HG03460 (cell line): Measurements from ENCODE around the gene PADI4.
"Not testable (repeated sequence)": the region's sequence is repeated elsewhere in the genome, so short reads cannot be mapped to it uniquely, and the experiment has no call there.

Experiments
- ATAC-seq: cut with Tn5 transposase; IDR thresholded peaks from one replicate; pipeline ENCODE4 v1.9.1; 2021; ENCODE audit not compliant: unreplicated experiment

PADI4 gene

DNA sequence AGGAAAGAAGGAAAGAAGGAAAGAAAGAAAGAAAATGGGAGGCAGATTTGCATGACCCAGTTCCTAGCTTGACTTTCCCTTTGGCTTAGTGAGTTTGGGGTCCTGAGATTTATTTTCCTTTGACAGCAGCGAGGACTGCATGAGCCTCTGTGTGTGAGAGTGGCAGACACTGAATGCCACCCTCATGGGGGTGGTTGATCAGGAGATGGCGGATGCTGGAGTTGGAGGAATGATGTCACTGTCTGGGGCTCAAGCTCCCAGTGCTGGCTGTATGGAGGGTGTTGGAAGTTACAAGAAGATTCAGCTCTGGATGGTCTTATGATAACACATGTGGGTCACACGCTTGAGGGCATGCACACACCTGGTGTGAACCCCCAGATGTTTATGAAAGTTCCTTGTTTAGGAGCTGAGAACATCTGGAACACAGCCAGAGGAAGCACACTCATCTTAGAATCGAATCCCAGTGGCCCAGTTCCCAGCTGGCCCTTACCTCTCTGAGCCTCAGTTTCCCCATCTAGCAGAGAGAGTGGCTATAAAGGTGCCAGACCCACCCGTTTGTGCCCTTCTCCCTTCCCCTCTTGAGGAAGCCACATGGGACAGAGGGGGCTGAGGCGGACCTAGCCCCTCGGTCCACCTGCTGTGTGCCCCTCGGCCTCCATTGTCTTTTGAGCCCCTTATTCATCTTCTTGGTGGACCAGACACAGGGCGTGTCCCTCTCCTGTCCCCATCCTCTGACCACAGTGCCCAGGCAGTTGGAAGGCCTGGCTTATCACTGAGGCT, 5.7 kb downstream of the PADI4 start:
- ATAC-seq = no peak

DNA sequence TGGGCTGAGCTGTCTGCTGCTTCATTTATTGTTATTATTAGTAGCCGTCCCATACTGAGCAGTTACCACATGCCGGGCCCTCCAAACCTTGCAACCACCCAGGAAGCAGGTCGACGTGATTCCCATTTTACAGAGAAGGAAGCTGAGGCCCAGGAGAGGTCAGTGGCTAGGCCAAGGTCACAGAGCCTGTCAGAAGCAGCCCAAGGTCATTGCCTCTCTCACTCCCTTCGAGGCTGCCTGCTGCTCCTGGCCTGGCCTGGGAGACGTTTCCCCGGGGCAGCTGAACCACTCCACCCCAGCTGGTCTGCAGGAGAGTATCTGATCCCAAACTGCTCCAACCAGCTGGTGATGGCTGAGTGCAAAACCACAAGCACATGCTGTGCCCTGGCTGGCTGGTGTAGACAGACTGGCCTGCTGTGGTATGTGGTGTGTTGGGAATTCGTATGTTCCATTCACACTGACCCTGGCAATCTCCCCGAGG, 6.5 kb downstream of the PADI4 start:
- ATAC-seq = no peak

DNA sequence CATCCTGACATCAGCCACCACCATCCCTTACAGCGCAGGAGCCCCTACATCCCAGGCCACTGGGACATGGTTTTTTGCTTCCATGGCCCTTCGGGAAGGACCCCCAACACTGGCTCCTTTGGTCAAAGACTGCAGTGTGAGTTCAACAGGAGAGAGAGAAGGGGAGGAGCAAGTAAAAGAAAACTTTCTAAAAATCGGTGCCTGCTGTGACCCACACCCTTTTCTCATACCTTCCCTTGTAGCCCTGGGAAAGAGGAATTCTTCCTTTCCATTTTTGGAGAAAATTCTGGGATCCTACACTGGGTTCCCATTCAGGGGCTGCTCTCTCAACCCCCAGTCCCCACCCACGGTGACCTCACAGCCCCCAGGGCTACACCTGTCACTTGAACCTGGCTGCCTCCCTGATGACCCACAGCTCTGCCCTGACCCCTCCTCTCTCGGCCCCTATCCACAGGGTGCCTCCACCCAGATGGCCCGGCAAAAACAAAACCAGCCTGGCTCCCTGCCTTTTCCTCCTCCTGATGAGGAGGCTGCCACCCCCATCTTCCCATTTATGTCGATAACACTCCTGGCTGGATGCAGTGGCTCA, 7.6 kb downstream of the PADI4 start:
- ATAC-seq = no peak

DNA sequence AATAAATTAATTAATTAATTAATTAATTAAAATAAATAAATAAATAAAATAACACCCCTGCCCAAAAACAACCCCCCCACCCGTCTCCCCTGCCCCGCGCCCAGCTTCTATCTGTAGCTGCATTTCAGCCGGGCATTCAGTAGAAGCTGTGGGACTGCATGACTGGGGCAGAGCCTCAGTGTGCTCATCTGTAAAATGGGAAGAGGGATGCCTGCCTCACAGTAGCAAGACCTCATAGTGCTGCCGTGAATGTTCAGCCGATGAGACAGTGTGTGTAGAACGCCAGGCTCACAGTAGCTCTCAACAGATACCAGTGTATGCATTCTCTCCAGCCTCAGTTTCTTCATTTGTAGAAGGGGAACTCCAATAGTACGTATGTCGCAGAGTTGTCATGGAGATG, 8.7 kb downstream of the PADI4 start:
- ATAC-seq = no peak

DNA sequence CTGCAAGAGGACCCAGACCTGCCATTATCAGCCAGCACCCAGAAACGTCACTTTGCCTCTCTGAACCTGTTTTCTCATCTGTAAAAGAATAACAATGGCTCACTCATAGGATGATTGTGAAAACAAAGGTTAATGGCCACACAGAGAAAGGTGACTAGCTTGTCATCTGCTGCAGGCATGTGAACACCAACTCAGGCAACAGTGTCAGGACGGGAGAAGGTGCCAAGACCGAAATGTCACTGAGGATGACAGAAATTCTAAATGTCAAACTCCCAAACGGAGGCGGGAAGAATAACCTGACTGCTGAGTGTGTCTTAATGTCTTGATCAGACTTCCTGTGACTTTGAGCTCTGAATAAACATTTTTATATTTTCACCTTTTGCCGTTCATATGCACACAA, 10.3 kb downstream of the PADI4 start:
- ATAC-seq = no peak

DNA sequence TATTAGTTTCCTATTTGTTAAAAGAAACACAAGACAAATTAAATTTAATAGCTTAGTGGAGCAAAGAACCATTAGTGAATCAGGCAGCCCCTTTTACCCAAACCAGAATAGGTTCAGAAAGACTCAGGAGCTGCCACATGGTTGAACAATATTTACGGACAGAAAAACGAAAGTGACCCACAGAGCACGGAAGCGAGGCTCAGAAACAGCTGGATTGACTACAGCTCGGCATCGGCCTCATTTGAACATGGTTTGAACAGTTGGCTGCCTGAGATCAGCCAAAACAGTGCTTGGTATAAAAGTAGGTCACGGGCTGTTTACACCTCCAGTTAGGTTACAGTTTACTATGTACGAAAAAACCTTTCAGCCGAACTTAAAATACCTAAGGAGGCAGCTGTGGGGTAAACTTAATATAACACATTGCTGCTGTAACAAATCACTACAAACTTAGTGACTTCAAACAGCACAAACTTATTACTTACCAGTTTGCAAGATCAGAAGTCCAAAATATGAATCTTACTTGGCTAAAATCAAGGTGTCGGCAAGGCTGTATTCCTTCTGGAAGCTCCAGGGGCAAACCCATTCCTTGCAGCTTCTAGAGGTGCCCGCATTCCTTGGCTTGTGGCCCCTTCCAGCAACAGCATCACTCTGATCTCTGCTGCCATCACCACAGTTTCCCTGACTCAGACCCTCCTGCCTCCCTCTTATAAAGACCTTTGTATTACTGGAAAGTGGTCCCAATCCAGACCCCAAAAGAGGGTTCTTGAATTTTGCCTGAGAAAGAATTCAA, 11.8 kb downstream of the PADI4 start:
- ATAC-seq = no peak

DNA sequence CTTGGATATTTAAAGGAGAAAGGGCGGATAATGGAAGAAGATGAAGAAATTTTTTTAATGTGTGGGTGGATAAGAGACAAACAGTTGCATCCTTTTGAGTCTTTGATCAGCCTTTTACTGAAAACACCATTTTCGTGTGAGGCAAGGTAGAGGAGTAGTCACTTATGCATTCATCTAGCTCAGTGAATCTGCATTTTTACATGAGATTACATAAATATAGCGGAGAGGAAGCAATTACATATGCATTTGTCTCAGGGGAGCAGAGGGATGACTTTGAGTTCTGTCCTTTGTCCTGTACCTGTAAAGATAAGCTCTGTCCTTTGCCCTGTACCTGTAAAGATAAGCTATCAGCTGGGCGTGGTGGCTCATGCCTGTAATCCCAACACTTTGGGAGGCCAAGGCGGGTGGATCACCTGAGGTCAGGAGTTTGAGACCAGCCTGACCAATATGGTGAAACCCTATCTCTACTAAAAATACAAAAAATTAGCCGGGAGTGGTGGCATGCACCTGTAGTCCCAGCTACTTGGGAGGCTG, 13.9 kb downstream of the PADI4 start:
- not testable (repeated sequence) for ATAC-seq

DNA sequence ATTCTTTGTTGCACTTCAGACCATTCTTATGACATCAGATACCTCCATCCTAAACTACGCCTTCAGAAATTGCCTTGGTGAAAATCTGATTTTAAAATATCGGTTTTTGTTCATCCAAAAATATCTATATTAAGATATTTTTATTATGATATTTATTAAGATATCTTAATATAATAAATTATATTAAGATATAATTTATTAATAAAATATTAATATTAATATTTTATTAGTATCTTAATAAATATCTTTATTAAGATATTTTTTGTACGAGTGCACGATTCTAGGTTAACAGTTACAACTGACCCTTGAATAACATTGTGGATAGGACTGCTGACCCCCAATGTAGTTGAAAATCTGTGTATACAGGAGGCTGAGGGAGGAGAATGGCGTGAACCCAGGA, 20.9 kb downstream of the PADI4 start:
- no peak for ATAC-seq

DNA sequence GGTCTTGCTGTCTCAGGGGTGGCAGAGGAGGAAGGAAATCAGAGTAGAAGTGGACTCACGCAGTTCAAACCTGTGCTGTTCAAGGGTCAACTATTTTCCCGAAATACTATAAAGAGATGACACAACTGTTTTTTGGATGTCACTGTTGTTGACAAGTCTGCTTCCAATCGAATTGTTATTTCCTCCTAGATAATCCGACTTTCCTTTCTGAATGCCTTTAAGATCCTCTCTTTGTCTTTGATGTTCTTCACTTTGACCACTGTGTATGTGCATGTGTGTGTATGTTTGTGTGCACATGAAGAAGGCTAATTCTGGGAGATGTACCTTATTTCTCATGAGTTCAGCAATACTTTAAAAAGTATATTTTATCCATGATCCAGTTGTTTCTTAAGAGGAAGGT, 21.6 kb downstream of the PADI4 start:
- ATAC-seq = no peak

DNA sequence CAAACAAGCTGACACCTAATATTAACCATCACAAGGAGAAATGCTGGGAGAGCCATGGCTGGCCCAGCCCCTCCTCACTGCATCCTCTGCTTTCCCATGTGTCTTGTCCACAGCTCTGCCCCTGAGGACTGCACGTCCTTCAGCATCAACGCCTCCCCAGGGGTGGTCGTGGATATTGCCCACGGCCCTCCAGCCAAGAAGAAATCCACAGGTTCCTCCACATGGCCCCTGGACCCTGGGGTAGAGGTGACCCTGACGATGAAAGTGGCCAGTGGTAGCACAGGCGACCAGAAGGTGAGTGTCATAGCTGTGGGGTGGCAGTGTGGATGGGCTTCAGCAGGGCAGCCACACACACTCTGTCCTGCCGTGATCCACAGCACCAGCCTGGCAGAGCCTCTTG, 22.9 kb downstream of the PADI4 start:
- ATAC-seq = no peak

DNA sequence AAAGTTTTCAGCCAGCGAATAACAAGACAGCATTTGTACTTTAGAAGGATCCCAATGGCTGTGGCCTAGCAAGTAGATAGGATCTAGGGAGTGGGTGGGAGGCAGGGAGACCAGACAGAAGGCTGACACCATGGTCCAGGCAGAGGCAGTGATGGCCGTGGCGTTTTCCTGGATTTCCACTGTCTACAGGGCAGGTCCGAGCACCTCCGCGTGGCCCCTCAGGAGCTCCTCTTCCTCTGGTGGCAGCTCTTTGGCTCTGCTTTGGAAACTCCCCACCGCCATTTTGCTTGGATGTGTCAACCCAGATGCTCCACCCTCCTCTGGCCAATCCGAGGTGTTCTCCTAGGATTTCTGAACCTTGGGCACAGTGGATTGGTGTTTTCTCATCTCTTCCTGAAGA, 25.1 kb downstream of the PADI4 start:
- ATAC-seq = no peak

DNA sequence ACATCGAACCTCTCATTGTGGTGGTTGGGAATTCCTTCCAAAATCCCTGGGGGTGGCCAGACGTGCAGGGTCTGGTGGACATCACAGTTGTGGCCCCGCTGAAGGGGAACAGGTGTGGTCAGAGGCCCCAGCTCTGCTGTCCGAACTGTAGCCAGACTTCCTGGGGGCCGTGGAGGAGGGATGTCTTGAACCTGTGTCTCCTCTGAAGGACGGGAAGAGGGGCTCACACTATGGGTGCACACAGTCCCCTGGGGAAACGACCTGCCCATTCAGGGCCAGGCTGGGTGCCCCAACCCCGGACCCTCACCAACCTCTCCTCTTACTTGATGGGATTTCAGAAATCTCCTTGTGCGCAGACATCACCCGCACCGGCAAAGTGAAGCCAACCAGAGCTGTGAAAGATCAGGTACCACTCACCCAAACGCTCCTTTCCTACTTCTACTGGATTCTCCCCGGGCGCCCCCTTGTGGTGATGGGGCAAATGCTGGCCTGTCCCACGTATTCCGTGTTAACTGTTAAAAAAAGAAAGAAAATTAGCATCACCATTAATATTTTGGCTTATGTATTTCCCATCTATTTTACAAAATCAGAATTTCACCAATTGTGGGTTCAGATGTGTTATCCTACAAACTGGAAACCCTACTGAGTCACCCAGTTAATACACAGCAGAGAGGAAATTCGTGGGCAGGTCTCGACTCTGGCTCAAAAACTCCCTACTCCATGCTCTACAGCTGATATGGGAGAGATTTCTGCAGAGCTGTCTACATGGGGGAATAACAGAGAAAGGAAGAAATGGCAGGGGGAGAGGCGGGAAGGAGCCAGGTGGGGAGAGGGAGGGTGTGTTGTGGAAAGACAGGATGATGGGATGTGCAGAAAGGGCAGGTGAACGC, 28.1 kb downstream of the PADI4 start:
- ATAC-seq = no peak

DNA sequence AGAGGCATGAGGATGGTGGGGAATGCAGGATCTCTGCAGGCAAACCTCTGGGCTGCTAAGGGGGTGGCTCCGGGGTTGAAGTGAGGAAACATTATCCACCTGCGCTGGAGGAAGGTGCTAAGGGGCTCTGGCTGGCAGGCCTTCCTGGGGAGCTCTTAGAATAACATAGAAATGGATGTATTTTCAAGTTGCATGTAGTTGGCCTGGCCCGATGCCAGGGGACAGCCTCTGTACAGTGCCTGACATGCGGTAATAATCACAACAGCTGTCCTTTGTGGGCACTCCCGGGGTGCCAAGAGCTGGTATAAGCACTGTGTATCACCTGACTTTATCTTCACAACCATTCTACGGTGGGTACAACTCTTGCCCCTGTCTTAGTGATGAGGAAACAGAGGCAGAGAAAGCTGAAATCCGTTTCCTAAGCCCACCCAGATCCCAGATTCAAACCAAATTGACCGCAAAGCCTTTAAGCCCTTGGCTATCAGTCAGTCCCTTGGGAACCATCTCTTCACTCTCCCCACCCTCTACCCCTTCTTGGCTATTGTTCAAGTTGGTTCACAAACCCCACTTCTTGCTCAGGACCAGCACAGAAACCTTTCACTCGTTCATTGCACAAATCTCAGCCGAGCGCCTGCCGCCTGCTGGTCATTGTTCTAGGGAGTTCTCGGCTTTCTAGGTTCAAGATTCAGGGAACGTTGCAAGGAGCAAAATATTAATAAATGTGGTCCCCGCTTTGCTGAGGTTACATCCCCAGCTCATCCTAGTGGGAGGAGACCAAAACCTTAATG, 30.9 kb downstream of the PADI4 start:
- ATAC-seq = no peak

DNA sequence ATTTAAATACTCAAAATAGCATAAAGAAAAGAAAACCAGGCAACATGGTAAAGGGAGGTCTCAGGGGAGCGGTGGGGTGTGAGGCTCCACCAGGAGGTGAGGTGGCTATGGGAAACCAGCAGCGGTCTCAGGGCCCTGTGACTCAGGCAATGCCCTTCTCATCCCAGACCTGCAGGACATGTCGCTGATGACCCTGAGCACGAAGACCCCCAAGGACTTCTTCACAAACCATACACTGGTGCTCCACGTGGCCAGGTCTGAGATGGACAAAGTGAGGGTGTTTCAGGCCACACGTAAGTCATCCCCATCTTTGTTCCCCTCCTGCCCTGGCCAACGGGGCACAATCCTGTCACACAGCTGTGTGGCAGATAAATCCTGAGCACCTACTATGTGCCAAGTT, 31.5 kb downstream of the PADI4 start:
- no peak for ATAC-seq

DNA sequence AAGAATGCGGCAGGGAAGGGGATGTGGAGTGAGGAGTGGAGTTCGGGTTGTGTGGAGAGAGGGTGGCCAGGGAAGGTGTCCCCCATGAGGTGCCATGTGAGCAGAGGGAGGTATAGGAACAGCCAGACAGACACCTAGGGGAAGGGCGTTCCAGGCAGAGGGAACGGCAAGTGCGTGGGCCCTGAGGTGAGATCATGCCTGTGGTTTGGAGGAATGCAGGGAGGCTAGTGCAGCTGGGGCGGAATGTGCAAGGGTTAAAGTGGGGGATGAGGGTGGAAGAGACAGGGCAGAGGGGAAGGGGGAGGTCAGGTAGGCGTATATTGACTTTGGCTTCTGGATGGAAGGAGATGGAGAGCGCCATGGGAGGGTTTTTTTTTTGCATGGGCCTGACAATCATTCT, 32.4 kb downstream of the PADI4 start:
- ATAC-seq = no peak

DNA sequence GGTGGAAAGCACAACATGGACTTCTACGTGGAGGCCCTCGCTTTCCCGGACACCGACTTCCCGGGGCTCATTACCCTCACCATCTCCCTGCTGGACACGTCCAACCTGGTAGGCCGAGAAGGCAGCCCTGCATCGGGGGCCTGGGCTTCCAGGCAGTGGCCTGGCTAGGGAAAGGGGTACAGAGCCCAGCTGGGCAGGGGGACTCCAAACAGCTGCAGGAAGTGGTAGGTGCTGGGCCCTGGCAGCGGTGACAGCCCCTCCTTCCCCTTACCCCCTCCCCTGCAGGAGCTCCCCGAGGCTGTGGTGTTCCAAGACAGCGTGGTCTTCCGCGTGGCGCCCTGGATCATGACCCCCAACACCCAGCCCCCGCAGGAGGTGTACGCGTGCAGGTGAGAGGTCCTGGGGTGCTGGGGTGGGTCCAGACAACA, 34.0 kb downstream of the PADI4 start:
- no peak for ATAC-seq

DNA sequence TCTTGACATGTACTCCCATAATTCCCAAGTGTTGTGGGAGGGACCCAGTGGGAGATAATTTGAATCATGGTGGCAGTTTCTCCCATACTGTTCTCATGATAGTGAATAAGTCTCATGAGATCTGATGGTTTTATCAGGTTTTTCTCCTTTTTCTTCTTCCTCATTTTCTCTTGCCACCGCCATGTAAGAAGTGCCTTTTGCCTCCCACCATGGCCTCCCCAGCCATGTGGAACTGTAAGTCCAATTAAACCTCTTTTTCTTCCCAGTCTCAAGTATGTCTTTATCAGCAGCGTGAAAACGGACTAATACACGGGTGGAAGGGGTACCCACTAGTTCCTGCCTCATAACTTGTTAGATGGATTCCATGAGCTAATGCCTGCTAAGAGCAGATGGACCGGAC, 37.5 kb downstream of the PADI4 start:
- ATAC-seq = not testable (repeated sequence)

DNA sequence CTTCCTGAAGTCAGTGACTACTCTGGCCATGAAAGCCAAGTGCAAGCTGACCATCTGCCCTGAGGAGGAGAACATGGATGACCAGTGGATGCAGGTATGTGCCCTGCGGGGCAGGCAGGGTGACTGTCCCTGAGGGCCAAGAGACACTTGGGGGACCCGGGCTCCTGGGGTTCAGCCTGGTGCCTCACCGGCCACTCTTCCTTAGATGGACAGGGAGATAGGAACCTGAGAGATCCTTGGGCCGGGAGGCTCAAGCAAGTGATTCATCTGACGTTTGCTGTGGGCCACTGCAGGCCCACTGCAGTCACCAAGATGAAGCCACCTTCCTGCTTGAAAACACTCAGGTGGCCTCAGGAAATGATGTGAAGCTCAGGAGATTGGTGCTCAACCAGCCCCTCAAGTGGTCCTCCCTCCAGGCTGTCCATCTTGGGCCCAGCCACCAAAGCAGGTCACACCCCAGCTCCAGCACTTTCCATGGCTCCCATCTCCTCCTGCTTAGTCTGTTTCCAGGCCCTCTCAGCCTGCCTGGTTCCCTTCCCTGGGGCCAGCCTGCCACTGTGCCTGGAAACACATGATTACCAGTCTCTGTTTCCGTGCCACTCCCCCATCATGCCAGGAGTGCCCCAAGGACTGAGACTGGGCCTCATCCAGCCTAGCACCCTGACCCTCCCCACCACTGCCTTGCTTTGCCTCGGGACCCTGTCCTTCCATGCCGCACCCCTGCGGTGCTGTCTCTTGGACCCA, 38.2 kb downstream of the PADI4 start:
- no peak for ATAC-seq
